ENCODE results near the gene ATP1A1. TPM values are rescaled to one million over a fixed set of nuclear protein-coding genes. Genes with fewer than 3 reads are reported as not detected.

Gene ATP1A1
- polyA plus RNA-seq, 1 donor, result 104 TPM

GRCh38 chr1:116440731-116441130 is 67.7 kb downstream of the ATP1A1 start:
- DNase-seq (ENCODE audit: low read depth), result no peak

GRCh38 chr1:116445534-116445933 is 72.5 kb downstream of the ATP1A1 start:
- DNase-seq (ENCODE audit: low read depth), result no peak

GRCh38 chr1:116446686-116447085 is 73.6 kb downstream of the ATP1A1 start:
- DNase-seq (ENCODE audit: low read depth), result no peak

- DNase-seq (ENCODE audit: low read depth), result no peak
Measured at GRCh38 chr1:116448785-116449385, 75.8 kb downstream of the ATP1A1 start.

GRCh38 chr1:116449578-116449977 is 76.5 kb downstream of the ATP1A1 start:
- no peak for DNase-seq (ENCODE audit: low read depth)

- no peak for DNase-seq (ENCODE audit: low read depth)
Measured at GRCh38 chr1:116451702-116452101, 78.7 kb downstream of the ATP1A1 start.

- no peak for DNase-seq (ENCODE audit: low read depth)
Measured at GRCh38 chr1:116453481-116453880, 80.4 kb downstream of the ATP1A1 start.

- DNase-seq (ENCODE audit: low read depth), result no peak
Measured at GRCh38 chr1:116453906-116454305, 80.9 kb downstream of the ATP1A1 start.

Other genes starting within 250 kb of the ATP1A1 start
- 10.3 TPM for gene CD58, start 197.8 kb downstream of the ATP1A1 start, polyA plus RNA-seq (ENCODE audit: insufficient read length)

Measured in forelimb muscle (tissue), 1 donor.